GM12878 (cell line): Measurements from ENCODE around the gene SLC35G2. TPM values are rescaled to one million over a fixed set of nuclear protein-coding genes. Genes with fewer than 3 reads are reported as not detected.

Experiments
- ATAC-seq: fragments of 200-7000 bp; cut with Tn5 transposase; 3 replicates; pipeline ENCODE4 v1.9.1; 2020; ENCODE audit warnings: mild to moderate bottlenecking, moderate library complexity
- BruUV-seq: library from RNA; stranded (reverse); fragments of 400-500 nt; replicated peaks from 2 replicates; lab custom pipeline; 2021; lab: Mats Ljungman, UMichigan
- CTCF ChIA-PET: fragments of 300-600 bp; sonication (Branson Sonifier 250); formaldehyde crosslinking; extraction: SDS; loops from one replicate; lab custom pipeline; 2021; ENCODE audit warnings: inconsistent platforms; lab: Yijun Ruan, JAX
- POLR2A ChIA-PET: fragments of 350-600 bp; formaldehyde crosslinking; extraction: SDS; loops from one replicate; lab custom pipeline; 2021; ENCODE audit warnings: inconsistent platforms; lab: Charles Lee
- RAD21 ChIA-PET: fragments of 300-600 bp; sonication (Branson Sonifier 250); formaldehyde crosslinking; loops from one replicate; lab custom pipeline; 2023; ENCODE audit warnings: antibody characterized with exemption; ENCODE audit not compliant: unreplicated experiment; lab: Charles Lee
- SMC1A ChIA-PET: fragments of 300-600 bp; sonication (Branson Sonifier 250); formaldehyde crosslinking; loops from one replicate; lab custom pipeline; 2023; ENCODE audit not compliant: unreplicated experiment, uncharacterized antibody; lab: Charles Lee
- DNase-seq: peaks from one replicate; pipeline ENCODE4 v3.0.0-alpha.2; 2011; ENCODE audit warnings: low read depth, low spot score
- FAIRE-seq: peaks from 3 replicates; lab custom pipeline; 2011; peaks lifted over from hg19 to GRCh38; lab: Jason Lieb, UNC
- H2AFZ ChIP-seq: 2 replicates; pipeline ENCODE4 v1.6.0; 2011; ENCODE audit warnings: low read depth, low read length, control low read depth; ENCODE audit not compliant: control insufficient read depth
- H3K27ac ChIP-seq: 2 replicates; pipeline ENCODE4 v1.5.1; 2011; ENCODE audit warnings: control low read depth; ENCODE audit not compliant: control insufficient read depth, insufficient read depth
- H3K27me3 ChIP-seq, 2 experiments: replicated peaks in 1 of 2; 2 replicates each; pipeline versions ENCODE4 v1.6.0 to v1.6.1; 2011; ENCODE audit warnings: low read length in 1 of 2; ENCODE audit not compliant: control insufficient read depth in 2 of 2, insufficient read depth in 2 of 2
- H3K36me3 ChIP-seq, 2 experiments: 2 replicates each; pipeline ENCODE4 v1.5.1; 2011; ENCODE audit warnings: low read length in 1 of 2; ENCODE audit not compliant: control insufficient read depth in 2 of 2, insufficient read depth in 2 of 2
- H3K4me1 ChIP-seq: 2 replicates; pipeline ENCODE4 v1.6.1; 2011; ENCODE audit warnings: mild to moderate bottlenecking, low read length, moderate library complexity, mixed read lengths; ENCODE audit not compliant: control insufficient read depth, insufficient read depth
- H3K4me2 ChIP-seq: 2 replicates; pipeline ENCODE4 v1.6.0; 2011; ENCODE audit warnings: control low read depth; ENCODE audit not compliant: control insufficient read depth, insufficient read depth
- H3K4me3 ChIP-seq: fragments of 200-600 bp; sonication (generic); 2 replicates; pipeline ENCODE4 v1.5.1; 2016
- H3K79me2 ChIP-seq: 2 replicates; pipeline ENCODE4 v1.6.0; 2011; ENCODE audit warnings: low read length; ENCODE audit not compliant: control insufficient read depth, insufficient read depth
- H3K9ac ChIP-seq: 2 replicates; pipeline ENCODE4 v1.8.0; 2011; ENCODE audit warnings: low read length, control low read depth, mixed read lengths; ENCODE audit not compliant: control insufficient read depth, insufficient read depth
- H3K9me3 ChIP-seq: replicated peaks from 3 replicates; pipeline ENCODE4 v1.5.1; 2011; ENCODE audit warnings: mild to moderate bottlenecking, low read length; ENCODE audit not compliant: control insufficient read depth, insufficient read depth
- H4K20me1 ChIP-seq: 2 replicates; pipeline ENCODE4 v1.6.0; 2011; ENCODE audit not compliant: control insufficient read depth, insufficient read depth
- ATF2 ChIP-seq: IDR thresholded peaks from 2 replicates; pipeline ENCODE4 v1.6.1; 2012; ENCODE audit warnings: low read length, inconsistent platforms
- HDAC6 ChIP-seq: fragments of 200-600 bp; sonication (generic); IDR thresholded peaks from one replicate; pipeline ENCODE4 v1.8.0; 2017; ENCODE audit warnings: antibody characterized with exemption; ENCODE audit not compliant: unreplicated experiment
- HDGF ChIP-seq: fragments of 450-650 bp; IDR thresholded peaks from 2 replicates; pipeline ENCODE4 v1.6.1; 2016; ENCODE audit warnings: antibody characterized with exemption
- IKZF1 ChIP-seq: fragments of 450-650 bp; conservative IDR thresholded peaks from 2 replicates; pipeline ENCODE4 v1.6.1; 2017; ENCODE audit warnings: antibody characterized with exemption, mild to moderate bottlenecking
- MYC ChIP-seq: IDR thresholded peaks from 2 replicates; pipeline ENCODE4 v1.6.1; 2011; ENCODE audit warnings: mild to moderate bottlenecking, low read length, moderate library complexity, inconsistent platforms; ENCODE audit not compliant: insufficient read depth, insufficient replicate concordance, insufficient read length, severe bottlenecking
- NBN ChIP-seq: fragments of 450-650 bp; IDR thresholded peaks from 2 replicates; pipeline ENCODE4 v1.6.1; 2016
- PAX5 ChIP-seq: IDR thresholded peaks from 2 replicates; pipeline ENCODE4 v1.6.1; 2011; ENCODE audit warnings: low read depth, low read length, borderline replicate concordance
- SMARCA5 ChIP-seq: fragments of 450-650 bp; IDR thresholded peaks from 2 replicates; pipeline ENCODE4 v1.6.1; 2017; ENCODE audit warnings: mild to moderate bottlenecking
- SP1 ChIP-seq: IDR thresholded peaks from one replicate; pipeline ENCODE4 v1.6.1; 2011; ENCODE audit warnings: low read depth, low read length
- WGBS: methylation state at CpG from one replicate; pipeline ENCODE4 v1.1.6; 2016; ENCODE audit warnings: low lambda C conversion rate; ENCODE audit not compliant: insufficient replicate concordance, insufficient coverage; ENCODE audit errors: missing lambda C conversion rate; 5-methylcytosine and 5-hydroxymethylcytosine counted together
- in situ Hi-C: fragments of 300-500 bp; cut with MboI; formaldehyde crosslinking; loops from 9 replicates; pipeline ENCODE4 v1.14.3; 2018; ENCODE audit warnings: mixed read lengths
- intact Hi-C: fragments of 100-400 bp; cut with micrococcal nuclease; formaldehyde crosslinking; loops from one replicate; pipeline ENCODE4 v1.14.2; 2022; ENCODE audit not compliant: unreplicated experiment
- polyA plus RNA-seq, 11 experiments: library from polyadenylated mRNA; depleted of rRNA in 4 of 11; unstranded in 6 of 11; stranded (reverse) in 5 of 11; fragments of >200 nt; fragmentation: Nextera tagmentation in 4 of 11; fragmentation: Illumina TruSeq in 1 of 11; extraction: Ambion mirVana in 4 of 11; extraction: Trizol in 1 of 11; gene quantifications; 1 replicate in 1 of 11; 2 replicates in 10 of 11; pipeline versions ENCODE4 v1.2.1 to v1.2.3, GENCODE V29; 2011 to 2016; ENCODE audit warnings: inconsistent platforms in 2 of 11, missing spikeins in 2 of 11, low read depth in 1 of 11
- total RNA-seq, 4 experiments: library from RNA; depleted of rRNA in 3 of 4; stranded (reverse); fragments of >200 nt in 3 of 4; fragmentation: Illumina TruSeq in 1 of 4; extraction: Trizol in 1 of 4; gene quantifications; 2 replicates each; pipeline versions ENCODE4 v1.2.1 to v1.2.3, GENCODE V29; 2013 to 2021

Gene SLC35G2
- total and polyA plus RNA-seq, 10 of the 15 experiments (the other 5 are each of a cell fraction or from before 2014, with no cell fraction given), result 0.11 to 1.9 (median 0.27) TPM

GRCh38 chr3:136802481-136802996, 16.4 kb upstream of the SLC35G2 start (continued):
- peak; percentile 38; the same call in 1 of the 2 replicates for TF ChIP-seq ATF2
- TF ChIP-seq PAX5, result no peak
- no peak for TF ChIP-seq MYC
- peak; percentile 51; the same call in 1 of the 2 replicates for TF ChIP-seq NBN
- no peak for TF ChIP-seq SP1
- no peak for TF ChIP-seq HDGF
- no peak for TF ChIP-seq SMARCA5
- peak; percentile 59 for TF ChIP-seq IKZF1

- CTCF ChIA-PET, result interaction anchor here (0.5 kb wide), 1 partner anchor 131 kb away, joined by 3 read pairs; no protein-coding TSS in a partner anchor
- ATAC-seq, result no peak
Observed at GRCh38 chr3:136804141-136804540, 14.8 kb upstream of the SLC35G2 start.

More at GRCh38 chr3:136804141-136804540, 14.8 kb upstream of the SLC35G2 start:
- Histone ChIP-seq H4K20me1 (no peaks in the 10 kb centered on the region), H3K4me3 (no peak overlapping the region), H3K9ac (no peak overlapping the region), H3K9me3 (no peaks in the 10 kb centered on the region), H3K27me3 (no peaks in the 10 kb centered on the region; a peak in 1 of 4 replicates), H3K4me2 (no peak overlapping the region), H3K27ac (no peak overlapping the region), H3K79me2 (no peaks in the 10 kb centered on the region), H3K4me1 (peaks cover 6% of the 10 kb centered on the region), H3K36me3 (no peaks in the 10 kb centered on the region), H2AFZ (no peak overlapping the region)
- no peak for TF ChIP-seq HDAC6
- intact Hi-C loops (no loop called here), in situ Hi-C loops (no loop called here)
- no peak for DNase-seq
- ChIA-PET POLR2A (no interaction called here), SMC1A (interaction anchor here (1.0 to 2.2 kb wide), 2 partner anchors 51 to 413 kb away, joined by 3 to 9 read pairs; no protein-coding TSS in a partner anchor), RAD21 (interaction anchor here (1.0 to 2.3 kb wide), 2 partner anchors 51 to 210 kb away, joined by 4 to 9 read pairs; partner anchors contain the start of gene STAG1)
- BruUV-seq, result no TSS peak
- WGBS, result 52% methylated on average over 4 of the region's 4 CpGs
- FAIRE-seq, result no peak
